ENCODE measurements around the gene SOX9.

SOX9 gene

GRCh38 chr17:72134608-72135394 is 14.0 kb downstream of the SOX9 start:
- CTCF ChIA-PET = no interaction called here
- TF ChIP-seq SUZ12 (IDR thresholded peaks at IDR 0.05) = no peak
- TF ChIP-seq HDGF (IDR thresholded peaks at IDR 0.05; ENCODE audit: borderline replicate concordance) = no peak
- no peak for TF ChIP-seq ELF4 (IDR thresholded peaks at IDR 0.05)
- TF ChIP-seq ZNF384 (IDR thresholded peaks at IDR 0.05) = no peak
- no peak for TF ChIP-seq TARDBP (IDR thresholded peaks at IDR 0.05)
- TF ChIP-seq BHLHE40 (IDR thresholded peaks at IDR 0.05; ENCODE audit: borderline replicate concordance) = no peak
- TF ChIP-seq ARNT (IDR thresholded peaks at IDR 0.05) = no peak
- no peak for TF ChIP-seq NFRKB (IDR thresholded peaks at IDR 0.05)
- no peak for TF ChIP-seq PKNOX1 (IDR thresholded peaks at IDR 0.05)
- TF ChIP-seq FOXK2 (IDR thresholded peaks at IDR 0.05) = no peak
- TF ChIP-seq CTBP1 (IDR thresholded peaks at IDR 0.05; ENCODE audit: borderline replicate concordance) = no peak
- no peak for TF ChIP-seq FOXM1 (IDR thresholded peaks at IDR 0.05; ENCODE audit: borderline replicate concordance)

GRCh38 chr17:72135546-72136325 is 14.9 kb downstream of the SOX9 start:
- no peak for DNase-seq (ENCODE audit: extremely low spot score)
- ChIA-PET POLR2A (no interaction called here), CTCF (no interaction called here)
- TF ChIP-seq BHLHE40 (IDR thresholded peaks at IDR 0.05; ENCODE audit: borderline replicate concordance) (no peak), ELF4 (IDR thresholded peaks at IDR 0.05) (no peak), SP1 (IDR thresholded peaks at IDR 0.05) (no peak), LEF1 (IDR thresholded peaks at IDR 0.05; ENCODE audit: borderline replicate concordance) (no peak), NFRKB (IDR thresholded peaks at IDR 0.05) (no peak), FOXM1 (IDR thresholded peaks at IDR 0.05; ENCODE audit: borderline replicate concordance) (no peak), ARNT (IDR thresholded peaks at IDR 0.05) (no peak), L3MBTL2 (conservative IDR thresholded peaks at IDR 0.05) (no peak), SUZ12 (IDR thresholded peaks at IDR 0.05) (no peak), HDGF (IDR thresholded peaks at IDR 0.05; ENCODE audit: borderline replicate concordance) (no peak), CTBP1 (IDR thresholded peaks at IDR 0.05; ENCODE audit: borderline replicate concordance) (no peak), PKNOX1 (IDR thresholded peaks at IDR 0.05) (no peak), TARDBP (IDR thresholded peaks at IDR 0.05) (no peak)

More at GRCh38 chr17:72134608-72135394, 14.0 kb downstream of the SOX9 start:
- POLR2A ChIA-PET = no interaction called here
- DNase-seq (ENCODE audit: extremely low spot score) = no peak

- CTCF ChIA-PET = no interaction called here
- no peak for DNase-seq (ENCODE audit: extremely low spot score)
- POLR2A ChIA-PET = no interaction called here
- TF ChIP-seq FOXA1 (IDR thresholded peaks at IDR 0.05) (no peak), NFRKB (IDR thresholded peaks at IDR 0.05) (no peak), L3MBTL2 (conservative IDR thresholded peaks at IDR 0.05) (no peak), ZNF384 (IDR thresholded peaks at IDR 0.05) (no peak), SP1 (IDR thresholded peaks at IDR 0.05) (no peak), FOXK2 (IDR thresholded peaks at IDR 0.05) (no peak), TARDBP (IDR thresholded peaks at IDR 0.05) (no peak), ARNT (IDR thresholded peaks at IDR 0.05) (no peak), PKNOX1 (IDR thresholded peaks at IDR 0.05) (no peak), LEF1 (IDR thresholded peaks at IDR 0.05; ENCODE audit: borderline replicate concordance) (no peak), SUZ12 (IDR thresholded peaks at IDR 0.05) (no peak), CTBP1 (IDR thresholded peaks at IDR 0.05; ENCODE audit: borderline replicate concordance) (no peak), BHLHE40 (IDR thresholded peaks at IDR 0.05; ENCODE audit: borderline replicate concordance) (no peak), ELF4 (IDR thresholded peaks at IDR 0.05) (no peak), FOXM1 (IDR thresholded peaks at IDR 0.05; ENCODE audit: borderline replicate concordance) (no peak), HDGF (IDR thresholded peaks at IDR 0.05; ENCODE audit: borderline replicate concordance) (no peak)
Measured at GRCh38 chr17:72136692-72137091, 15.9 kb downstream of the SOX9 start.

- ChIA-PET CTCF (no interaction called here), POLR2A (no interaction called here)
- DNase-seq (ENCODE audit: extremely low spot score) = no peak
- TF ChIP-seq CTBP1 (IDR thresholded peaks at IDR 0.05; ENCODE audit: borderline replicate concordance) (no peak), L3MBTL2 (conservative IDR thresholded peaks at IDR 0.05) (no peak), ZNF384 (IDR thresholded peaks at IDR 0.05) (no peak), NFRKB (IDR thresholded peaks at IDR 0.05) (no peak), ARNT (IDR thresholded peaks at IDR 0.05) (no peak), TARDBP (IDR thresholded peaks at IDR 0.05) (no peak), PKNOX1 (IDR thresholded peaks at IDR 0.05) (no peak), ELF4 (IDR thresholded peaks at IDR 0.05) (no peak), SP1 (IDR thresholded peaks at IDR 0.05) (no peak), FOXM1 (IDR thresholded peaks at IDR 0.05; ENCODE audit: borderline replicate concordance) (no peak)
Measured at GRCh38 chr17:72137161-72137560, 16.3 kb downstream of the SOX9 start.

GRCh38 chr17:72139212-72139611 is 18.4 kb downstream of the SOX9 start:
- CTCF ChIA-PET = interaction anchor here (0.7 kb wide), 1 partner anchor 291 kb away, joined by 3 read pairs; no protein-coding TSS in a partner anchor
- TF ChIP-seq L3MBTL2 (conservative IDR thresholded peaks at IDR 0.05) (no peak), HDGF (IDR thresholded peaks at IDR 0.05; ENCODE audit: borderline replicate concordance) (no peak), LEF1 (IDR thresholded peaks at IDR 0.05; ENCODE audit: borderline replicate concordance) (no peak), NFRKB (IDR thresholded peaks at IDR 0.05) (no peak), FOXA1 (IDR thresholded peaks at IDR 0.05) (no peak), ARNT (IDR thresholded peaks at IDR 0.05) (no peak), ELF4 (IDR thresholded peaks at IDR 0.05) (no peak), FOXK2 (IDR thresholded peaks at IDR 0.05) (no peak), PKNOX1 (IDR thresholded peaks at IDR 0.05) (no peak), BHLHE40 (IDR thresholded peaks at IDR 0.05; ENCODE audit: borderline replicate concordance) (no peak), TARDBP (IDR thresholded peaks at IDR 0.05) (no peak), FOXM1 (IDR thresholded peaks at IDR 0.05; ENCODE audit: borderline replicate concordance) (no peak), ZNF384 (IDR thresholded peaks at IDR 0.05) (no peak), CTBP1 (IDR thresholded peaks at IDR 0.05; ENCODE audit: borderline replicate concordance) (no peak), SUZ12 (IDR thresholded peaks at IDR 0.05) (no peak), SP1 (IDR thresholded peaks at IDR 0.05) (no peak)
- DNase-seq (ENCODE audit: extremely low spot score) = no peak
- POLR2A ChIA-PET = no interaction called here
